SH-SY5Y (cell line): ENCODE measurements around the gene ITPRID1.

ENCODE experiments used
- GATA2 ChIP-seq: IDR thresholded peaks from 2 replicates; pipeline ENCODE4 v1.6.1; 2011; ENCODE audit warnings: mild to moderate bottlenecking, low read depth, low read length
- GATA3 ChIP-seq: IDR thresholded peaks from 2 replicates; pipeline ENCODE4 v1.6.1; 2011; ENCODE audit warnings: low read depth, mild to moderate bottlenecking, low read length, moderate library complexity

DNA sequence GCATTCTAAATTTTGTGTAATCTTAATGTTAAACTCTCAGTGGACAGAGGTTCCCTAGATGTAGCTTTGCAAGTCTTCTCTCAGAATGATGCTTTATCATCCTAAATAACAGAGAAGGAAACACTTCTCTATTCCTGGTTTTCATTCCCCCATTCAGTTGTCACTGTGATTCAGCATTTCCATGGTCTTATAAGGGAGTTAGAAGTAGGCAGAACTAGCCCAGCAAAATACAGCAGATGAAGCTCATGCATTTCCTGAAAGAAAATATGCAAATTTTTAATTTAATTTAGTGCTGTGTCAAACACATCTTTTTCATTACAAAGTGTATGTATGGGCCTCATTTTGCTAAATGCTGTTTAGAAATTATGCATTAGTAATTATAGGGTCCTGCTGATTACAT is 70.1 kb downstream of the ITPRID1 start:
- TF ChIP-seq GATA2, result no peak
- TF ChIP-seq GATA3, result no peak
